IMR-90 (cell line): ENCODE results near the gene RFX6. TPM values are rescaled to one million over a fixed set of nuclear protein-coding genes. Genes with fewer than 3 reads are reported as not detected.

ENCODE experiments used
- ATAC-seq: fragments of 200-7000 bp; cut with Tn5 transposase; 2 replicates; pipeline ENCODE4 v1.9.1; 2020; ENCODE audit warnings: low read depth, mild to moderate bottlenecking, moderate library complexity
- BruUV-seq: library from RNA; stranded (reverse); fragments of 400-500 nt; replicated peaks from 2 replicates; lab custom pipeline; 2021; lab: Mats Ljungman, UMichigan
- CTCF ChIA-PET: fragments of 300-600 bp; formaldehyde crosslinking; extraction: SDS; loops from one replicate; lab custom pipeline; 2021; ENCODE audit warnings: antibody characterized with exemption; lab: Yijun Ruan, JAX
- POLR2A ChIA-PET: fragments of 300-600 bp; sonication (Branson Sonifier 250); formaldehyde crosslinking; loops from one replicate; lab custom pipeline; 2022; ENCODE audit warnings: antibody characterized with exemption; ENCODE audit not compliant: unreplicated experiment; lab: Charles Lee
- DNase-seq: peaks from one replicate; pipeline ENCODE4 v3.0.0; 2013
- H2AFZ ChIP-seq: replicated peaks from 2 replicates; pipeline ENCODE3; 2013; ENCODE audit warnings: low read length, mild to moderate bottlenecking; ENCODE audit not compliant: poor library complexity
- H2AK5ac ChIP-seq: 2 replicates; pipeline ENCODE4 v1.6.1; 2013; ENCODE audit warnings: low read depth, low read length, inconsistent platforms
- H2AK9ac ChIP-seq: replicated peaks from 2 replicates; pipeline ENCODE3; 2013; ENCODE audit warnings: mild to moderate bottlenecking, low read depth, low read length, moderate library complexity; ENCODE audit not compliant: poor library complexity
- H2BK120ac ChIP-seq: 2 replicates; pipeline ENCODE4 v1.6.1; 2013; ENCODE audit warnings: low read depth, low read length, inconsistent platforms
- H2BK15ac ChIP-seq: 3 replicates; pipeline ENCODE4 v1.6.1; 2013; ENCODE audit warnings: low read depth, low read length, inconsistent platforms
- H2BK20ac ChIP-seq: 2 replicates; pipeline ENCODE4 v1.6.1; 2013; ENCODE audit warnings: low read depth, mild to moderate bottlenecking, inconsistent platforms, low read length, moderate library complexity
- H2BK5ac ChIP-seq: 2 replicates; pipeline ENCODE4 v1.6.1; 2013; ENCODE audit warnings: mild to moderate bottlenecking, low read depth, low read length, inconsistent platforms; ENCODE audit not compliant: poor library complexity, severe bottlenecking
- H3K14ac ChIP-seq: replicated peaks from 2 replicates; pipeline ENCODE4 v1.6.1; 2013; ENCODE audit warnings: low read depth, low read length, inconsistent platforms
- H3K18ac ChIP-seq: 2 replicates; pipeline ENCODE4 v1.6.1; 2013; ENCODE audit warnings: low read depth, low read length, control low read depth
- H3K23ac ChIP-seq: 2 replicates; pipeline ENCODE4 v1.6.1; 2013; ENCODE audit warnings: low read depth, low read length, inconsistent platforms
- H3K27ac ChIP-seq: 2 replicates; pipeline ENCODE4 v1.5.1; 2013; ENCODE audit warnings: mild to moderate bottlenecking, control low read depth, low read length; ENCODE audit not compliant: insufficient read depth
- H3K27me3 ChIP-seq: 2 replicates; pipeline ENCODE4 v1.6.1; 2013; ENCODE audit warnings: low read length; ENCODE audit not compliant: control insufficient read depth, insufficient read depth
- H3K36me3 ChIP-seq: 2 replicates; pipeline ENCODE4 v1.6.1; 2013; ENCODE audit warnings: low read length, mixed read lengths; ENCODE audit not compliant: control insufficient read depth, insufficient read depth
- H3K4ac ChIP-seq: 2 replicates; pipeline ENCODE4 v1.6.1; 2013; ENCODE audit warnings: low read depth, low read length, inconsistent platforms
- H3K4me1 ChIP-seq: 2 replicates; pipeline ENCODE4 v1.6.1; 2013; ENCODE audit warnings: low read length, mixed read lengths; ENCODE audit not compliant: control insufficient read depth, insufficient read depth
- H3K4me2 ChIP-seq: 2 replicates; pipeline ENCODE4 v1.6.1; 2013; ENCODE audit warnings: low read depth, mild to moderate bottlenecking, control low read depth, low read length, moderate library complexity
- H3K4me3 ChIP-seq: 2 replicates; pipeline ENCODE4 v1.5.1; 2013; ENCODE audit warnings: low read depth, mild to moderate bottlenecking, control low read depth, low read length, moderate library complexity; ENCODE audit not compliant: insufficient read depth
- H3K56ac ChIP-seq: 2 replicates; pipeline ENCODE4 v1.6.1; 2013; ENCODE audit warnings: low read length, inconsistent platforms; ENCODE audit not compliant: insufficient read depth; ENCODE audit errors: extremely low read depth
- H3K79me1 ChIP-seq, 2 experiments: 2 replicates each; pipeline ENCODE4 v1.6.1; 2013; ENCODE audit warnings: low read length in 2 of 2, inconsistent platforms in 1 of 2, low read depth in 1 of 2
- H3K9ac ChIP-seq: 2 replicates; pipeline ENCODE4 v1.6.1; 2013; ENCODE audit warnings: low read depth, low read length, control low read depth
- H3K9me1 ChIP-seq: 2 replicates; pipeline ENCODE4 v1.6.1; 2013; ENCODE audit warnings: low read length, inconsistent platforms; ENCODE audit not compliant: insufficient read depth
- H3K9me3 ChIP-seq: 2 replicates; pipeline ENCODE4 v1.6.1; 2013; ENCODE audit warnings: low read length; ENCODE audit not compliant: control insufficient read depth, insufficient read depth
- H4K20me1 ChIP-seq: 2 replicates; pipeline ENCODE4 v1.6.1; 2013; ENCODE audit warnings: low read length, inconsistent platforms; ENCODE audit not compliant: insufficient read depth
- H4K5ac ChIP-seq: 2 replicates; pipeline ENCODE4 v1.6.1; 2013; ENCODE audit warnings: mild to moderate bottlenecking, low read depth, low read length, control low read depth
- H4K8ac ChIP-seq, 2 experiments: 2 replicates each; pipeline ENCODE4 v1.6.1; 2013; ENCODE audit warnings: low read depth in 2 of 2, low read length in 2 of 2, control low read depth in 1 of 2, inconsistent platforms in 1 of 2
- H4K91ac ChIP-seq: 2 replicates; pipeline ENCODE4 v1.6.1; 2013; ENCODE audit warnings: low read depth, low read length, inconsistent platforms; ENCODE audit not compliant: insufficient read depth
- BHLHE40 ChIP-seq: fragments of 150-350 bp; IDR thresholded peaks from 2 replicates; pipeline ENCODE4 v1.6.1; 2016; ENCODE audit warnings: mild to moderate bottlenecking, low read depth, low read length
- CEBPB ChIP-seq: IDR thresholded peaks from 2 replicates; pipeline ENCODE4 v1.6.1; 2012; ENCODE audit warnings: low read depth, low read length, improper control_type of control experiment
- CHD1 ChIP-seq: IDR thresholded peaks from 2 replicates; pipeline ENCODE4 v1.6.1; 2012; ENCODE audit warnings: low read depth, low read length, improper control_type of control experiment
- FOS ChIP-seq: fragments of 150-350 bp; IDR thresholded peaks from 2 replicates; pipeline ENCODE4 v1.6.1; 2016; ENCODE audit warnings: low read depth, low read length
- MAFK ChIP-seq: IDR thresholded peaks from 2 replicates; pipeline ENCODE4 v1.6.1; 2012; ENCODE audit warnings: low read depth, low read length, improper control_type of control experiment
- MAZ ChIP-seq: IDR thresholded peaks from 2 replicates; pipeline ENCODE4 v1.6.1; 2012; ENCODE audit warnings: low read depth, mild to moderate bottlenecking, low read length, improper control_type of control experiment, moderate library complexity, borderline replicate concordance
- MXI1 ChIP-seq: IDR thresholded peaks from 2 replicates; pipeline ENCODE4 v1.6.1; 2012; ENCODE audit warnings: low read depth, mild to moderate bottlenecking, low read length, moderate library complexity, borderline replicate concordance
- NFE2L2 ChIP-seq: fragments of 150-350 bp; IDR thresholded peaks from 2 replicates; pipeline ENCODE4 v1.6.1; 2016; ENCODE audit warnings: low read depth, mild to moderate bottlenecking, low read length
- RAD21 ChIP-seq: IDR thresholded peaks from 2 replicates; pipeline ENCODE4 v1.6.1; 2012; ENCODE audit warnings: low read length, improper control_type of control experiment
- RCOR1 ChIP-seq: IDR thresholded peaks from 2 replicates; pipeline ENCODE4 v1.6.1; 2012; ENCODE audit warnings: mild to moderate bottlenecking, low read length, improper control_type of control experiment; ENCODE audit not compliant: insufficient replicate concordance
- RFX5 ChIP-seq: IDR thresholded peaks from 2 replicates; pipeline ENCODE4 v1.8.0; 2012; ENCODE audit warnings: low read depth, mild to moderate bottlenecking, low read length, moderate library complexity
- WGBS, 2 experiments: methylation state at CpG; one replicate each; pipeline versions ENCODE4 v1.1.5 to v1.1.7; 2013; ENCODE audit warnings: missing lambda C conversion rate in 2 of 2; ENCODE audit not compliant: insufficient read length in 1 of 2; ENCODE audit errors: extremely low coverage in 2 of 2; 5-methylcytosine and 5-hydroxymethylcytosine counted together
- dilution Hi-C: fragments of 300-500 bp; cut with HindIII; formaldehyde crosslinking; loops from one replicate; pipeline ENCODE4 v1.14.3; 2018; ENCODE audit warnings: low sequenced_read_pairs; ENCODE audit not compliant: unreplicated experiment
- in situ Hi-C: fragments of 300-500 bp; cut with MboI; formaldehyde crosslinking; loops from 3 replicates; pipeline ENCODE4 v1.14.3; 2019; ENCODE audit warnings: low sequenced_read_pairs, inconsistent platforms, mixed read lengths
- intact Hi-C: fragments of 100-400 bp; cut with micrococcal nuclease; formaldehyde crosslinking; loops from 2 replicates; pipeline ENCODE4 v1.10.0; 2022
- polyA plus RNA-seq, 3 experiments: library from polyadenylated mRNA; depleted of rRNA; stranded (reverse); fragments of >200 nt; gene quantifications; 2 replicates each; pipeline ENCODE4 v1.2.3, GENCODE V29; 2012; ENCODE audit warnings: low replicate concordance in 1 of 3
- total RNA-seq: library from RNA; depleted of rRNA; stranded (reverse); fragments of >200 nt; gene quantifications from 2 replicates; pipeline ENCODE4 v1.2.3, GENCODE V29; 2012
- TF ChIP-seq, protein P1 (sequence below): fragments of 150-350 bp; IDR thresholded peaks from 2 replicates; pipeline ENCODE4 v1.6.1; 2017; ENCODE audit warnings: mild to moderate bottlenecking, antibody characterized with exemption, low read length, low read depth
- TF ChIP-seq, protein P2 (sequence below): conservative IDR thresholded peaks from 2 replicates; pipeline ENCODE4 v1.5.1; 2012; ENCODE audit warnings: mild to moderate bottlenecking, low read depth, low read length, improper control_type of control experiment
- TF ChIP-seq, protein P3 (sequence below): fragments of 150-350 bp; IDR thresholded peaks from 2 replicates; pipeline ENCODE4 v1.6.1; 2016; ENCODE audit warnings: low read depth, mild to moderate bottlenecking, low read length, moderate library complexity, borderline replicate concordance

RFX6 gene
- total and polyA plus RNA-seq, 2 of the 4 experiments (the other 2 are of a cell fraction): not detected

DNA sequence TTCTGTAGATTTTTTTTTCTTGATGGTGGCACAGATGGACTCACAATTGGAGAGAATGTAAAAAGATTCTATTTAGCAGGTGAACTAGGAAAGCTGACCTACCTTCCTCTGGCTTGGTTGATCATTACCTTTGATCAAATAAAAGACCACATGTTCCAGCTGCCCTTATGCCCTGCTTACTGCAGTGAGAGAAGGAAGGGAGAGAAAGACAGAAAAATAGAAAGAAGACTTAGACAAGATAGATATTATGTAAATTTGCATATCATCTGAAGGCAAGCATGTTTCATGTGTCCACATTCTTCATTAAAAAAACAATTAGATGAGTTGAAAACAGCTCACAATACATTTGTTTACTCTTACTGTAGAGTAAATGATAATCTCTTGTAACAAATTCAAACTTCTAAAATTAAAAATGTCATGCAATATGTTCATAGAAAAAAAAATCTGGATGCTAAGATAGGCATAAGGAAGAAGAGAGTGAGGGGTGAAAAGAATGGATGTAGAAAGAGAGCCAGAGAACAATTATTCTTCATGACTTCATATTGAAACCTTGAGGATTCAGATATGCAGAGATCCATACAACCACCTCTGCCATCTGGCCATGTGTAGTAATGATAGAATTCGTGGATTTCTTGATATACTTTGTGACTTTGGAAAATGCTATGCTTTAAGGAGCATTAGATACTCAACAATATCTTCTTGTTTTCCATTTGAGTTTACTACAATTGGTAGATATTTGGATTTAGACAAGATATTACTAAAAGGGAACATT, 71.7 kb downstream of the RFX6 start:
- no peaks in the 10 kb centered on the region for H3K4me1 ChIP-seq
- no CpG with 5 or more reads among the region's 1 CpG for WGBS, 2 experiments
- intact Hi-C loops (no loop called here), in situ Hi-C loops (no loop called here), dilution Hi-C loops (no loop called here)
- ATAC-seq: no peak
- H3K4me2 ChIP-seq: no peak overlapping the region
- H3K14ac ChIP-seq: no peak overlapping the region
- H3K4ac ChIP-seq: no peak overlapping the region
- no peak overlapping the region for H2BK20ac ChIP-seq
- H4K91ac ChIP-seq: no peak overlapping the region
- no peak overlapping the region for H3K18ac ChIP-seq
- H4K5ac ChIP-seq: no peak overlapping the region
- H2BK120ac ChIP-seq: no peak overlapping the region
- TF ChIP-seq MXI1 (no peak), CEBPB (no peak), NFE2L2 (no peak), BHLHE40 (no peak), RCOR1 (no peak), MAZ (no peak), RAD21 (no peak), FOS (no peak), MAFK (no peak), CHD1 (no peak), RFX5 (no peak)
- TF ChIP-seq, protein P1, sequence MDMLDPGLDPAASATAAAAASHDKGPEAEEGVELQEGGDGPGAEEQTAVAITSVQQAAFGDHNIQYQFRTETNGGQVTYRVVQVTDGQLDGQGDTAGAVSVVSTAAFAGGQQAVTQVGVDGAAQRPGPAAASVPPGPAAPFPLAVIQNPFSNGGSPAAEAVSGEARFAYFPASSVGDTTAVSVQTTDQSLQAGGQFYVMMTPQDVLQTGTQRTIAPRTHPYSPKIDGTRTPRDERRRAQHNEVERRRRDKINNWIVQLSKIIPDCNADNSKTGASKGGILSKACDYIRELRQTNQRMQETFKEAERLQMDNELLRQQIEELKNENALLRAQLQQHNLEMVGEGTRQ: no peak
- TF ChIP-seq, protein P2, sequence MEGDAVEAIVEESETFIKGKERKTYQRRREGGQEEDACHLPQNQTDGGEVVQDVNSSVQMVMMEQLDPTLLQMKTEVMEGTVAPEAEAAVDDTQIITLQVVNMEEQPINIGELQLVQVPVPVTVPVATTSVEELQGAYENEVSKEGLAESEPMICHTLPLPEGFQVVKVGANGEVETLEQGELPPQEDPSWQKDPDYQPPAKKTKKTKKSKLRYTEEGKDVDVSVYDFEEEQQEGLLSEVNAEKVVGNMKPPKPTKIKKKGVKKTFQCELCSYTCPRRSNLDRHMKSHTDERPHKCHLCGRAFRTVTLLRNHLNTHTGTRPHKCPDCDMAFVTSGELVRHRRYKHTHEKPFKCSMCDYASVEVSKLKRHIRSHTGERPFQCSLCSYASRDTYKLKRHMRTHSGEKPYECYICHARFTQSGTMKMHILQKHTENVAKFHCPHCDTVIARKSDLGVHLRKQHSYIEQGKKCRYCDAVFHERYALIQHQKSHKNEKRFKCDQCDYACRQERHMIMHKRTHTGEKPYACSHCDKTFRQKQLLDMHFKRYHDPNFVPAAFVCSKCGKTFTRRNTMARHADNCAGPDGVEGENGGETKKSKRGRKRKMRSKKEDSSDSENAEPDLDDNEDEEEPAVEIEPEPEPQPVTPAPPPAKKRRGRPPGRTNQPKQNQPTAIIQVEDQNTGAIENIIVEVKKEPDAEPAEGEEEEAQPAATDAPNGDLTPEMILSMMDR: no peak
- TF ChIP-seq, protein P3, sequence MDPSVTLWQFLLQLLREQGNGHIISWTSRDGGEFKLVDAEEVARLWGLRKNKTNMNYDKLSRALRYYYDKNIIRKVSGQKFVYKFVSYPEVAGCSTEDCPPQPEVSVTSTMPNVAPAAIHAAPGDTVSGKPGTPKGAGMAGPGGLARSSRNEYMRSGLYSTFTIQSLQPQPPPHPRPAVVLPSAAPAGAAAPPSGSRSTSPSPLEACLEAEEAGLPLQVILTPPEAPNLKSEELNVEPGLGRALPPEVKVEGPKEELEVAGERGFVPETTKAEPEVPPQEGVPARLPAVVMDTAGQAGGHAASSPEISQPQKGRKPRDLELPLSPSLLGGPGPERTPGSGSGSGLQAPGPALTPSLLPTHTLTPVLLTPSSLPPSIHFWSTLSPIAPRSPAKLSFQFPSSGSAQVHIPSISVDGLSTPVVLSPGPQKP: no peak
- ChIA-PET CTCF (no interaction called here), POLR2A (no interaction called here)
- no peak overlapping the region for H2AK9ac ChIP-seq
- H2BK5ac ChIP-seq: no peak overlapping the region
- H3K9ac ChIP-seq: no peak overlapping the region
- DNase-seq: no peak
- no peak overlapping the region for H2AK5ac ChIP-seq
- no peaks in the 10 kb centered on the region for H3K79me1 ChIP-seq
- H2AFZ ChIP-seq: no peak overlapping the region
- H3K56ac ChIP-seq: no peak overlapping the region
- H3K9me1 ChIP-seq: no peaks in the 10 kb centered on the region
- no TSS peak for BruUV-seq
- H3K27me3 ChIP-seq: no peaks in the 10 kb centered on the region
- no peak overlapping the region for H3K23ac ChIP-seq
- no peak overlapping the region for H3K27ac ChIP-seq
- H4K8ac ChIP-seq: no peak overlapping the region
- H3K9me3 ChIP-seq: no peaks in the 10 kb centered on the region
- no peak overlapping the region for H2BK15ac ChIP-seq
- H3K36me3 ChIP-seq: no peaks in the 10 kb centered on the region
- no peaks in the 10 kb centered on the region for H4K20me1 ChIP-seq
- no peak overlapping the region for H3K4me3 ChIP-seq
